Natural killer cell treated with Interleukin-12 subunit alpha and Interleukin-12 subunit beta and Interleukin-15 and Interleukin-18, amount 100 ng/mL, for 72 hours (primary cell): ENCODE data around the gene MRPL34. TPM values are rescaled to one million over a fixed set of nuclear protein-coding genes. Genes with fewer than 3 reads are reported as not detected.

Experiments
- ATAC-seq, 2 donors: fragments of 150-1000 bp; cut with Tn5 transposase in 1 of 2; sonication (Bioruptor Pico), chemical (Tn5 transposase) in 1 of 2; 2 replicates each; pipeline ENCODE4 v1.10.0; 2021
- DNase-seq: peaks from one replicate; pipeline ENCODE4 v3.0.0; 2022; ENCODE audit warnings: low spot score
- H3K27ac Mint-ChIP-seq, 2 donors: 1 replicate in 1 of 2; 2 replicates in 1 of 2; pipeline ENCODE4 v1.8.0; 2022; ENCODE audit warnings: mixed read lengths in 2 of 2, mild to moderate bottlenecking in 1 of 2, moderate library complexity in 1 of 2
- H3K27me3 Mint-ChIP-seq, 2 donors: 1 replicate in 1 of 2; 2 replicates in 1 of 2; pipeline ENCODE4 v1.8.0; 2022; ENCODE audit warnings: mixed read lengths in 2 of 2
- H3K36me3 Mint-ChIP-seq: one replicate; pipeline ENCODE4 v1.8.0; 2022; ENCODE audit warnings: mixed read lengths
- H3K4me1 Mint-ChIP-seq, 2 donors: 1 replicate in 1 of 2; 2 replicates in 1 of 2; pipeline ENCODE4 v1.8.0; 2022; ENCODE audit warnings: low read depth in 2 of 2, mixed read lengths in 2 of 2, mild to moderate bottlenecking in 1 of 2
- H3K4me3 Mint-ChIP-seq: one replicate; pipeline ENCODE4 v1.8.0; 2022; ENCODE audit warnings: mixed read lengths
- H3K9me3 Mint-ChIP-seq: 2 replicates; pipeline ENCODE4 v1.8.0; 2022; ENCODE audit warnings: mixed read lengths
- total RNA-seq, 2 donors: library from RNA; stranded (reverse); gene quantifications; one replicate each; pipeline ENCODE4 v1.2.3, GENCODE V29; 2022

Gene MRPL34
- total RNA-seq, 2 donors from 2014 or later = 61.4 to 106 TPM

DNA sequence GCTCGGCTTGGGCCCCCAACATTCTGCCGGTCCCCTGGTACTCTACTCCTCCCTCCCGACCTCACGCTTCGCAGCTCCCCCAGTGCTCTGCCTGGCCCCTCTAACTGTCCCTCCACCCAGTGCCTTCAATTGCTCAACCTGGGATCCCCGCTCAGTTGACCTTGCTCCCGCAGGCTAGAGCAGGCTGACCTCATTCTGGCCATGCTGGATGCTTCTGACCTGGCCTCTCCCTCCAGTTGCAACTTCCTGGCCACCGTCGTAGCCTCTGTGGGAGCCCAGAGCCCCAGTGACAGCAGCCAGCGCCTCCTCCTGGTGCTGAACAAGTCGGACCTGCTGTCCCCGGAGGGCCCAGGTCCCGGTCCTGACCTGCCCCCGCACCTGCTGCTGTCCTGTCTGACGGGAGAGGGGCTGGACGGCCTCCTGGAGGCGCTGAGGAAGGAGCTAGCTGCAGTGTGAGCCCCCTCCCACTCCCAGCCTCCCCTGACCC is 35.2 kb downstream of the MRPL34 start:
- Mint-ChIP-seq H3K27ac (no peak overlapping the region), H3K27me3 (no peaks in the 10 kb centered on the region), H3K4me3 (no peak overlapping the region), H3K36me3 (no peaks in the 10 kb centered on the region), H3K4me1 (peaks cover 14 to 15% of the 10 kb centered on the region in 2 donors), H3K9me3 (no peaks in the 10 kb centered on the region)
- DNase-seq (no peak), ATAC-seq (no peak)

DNA sequence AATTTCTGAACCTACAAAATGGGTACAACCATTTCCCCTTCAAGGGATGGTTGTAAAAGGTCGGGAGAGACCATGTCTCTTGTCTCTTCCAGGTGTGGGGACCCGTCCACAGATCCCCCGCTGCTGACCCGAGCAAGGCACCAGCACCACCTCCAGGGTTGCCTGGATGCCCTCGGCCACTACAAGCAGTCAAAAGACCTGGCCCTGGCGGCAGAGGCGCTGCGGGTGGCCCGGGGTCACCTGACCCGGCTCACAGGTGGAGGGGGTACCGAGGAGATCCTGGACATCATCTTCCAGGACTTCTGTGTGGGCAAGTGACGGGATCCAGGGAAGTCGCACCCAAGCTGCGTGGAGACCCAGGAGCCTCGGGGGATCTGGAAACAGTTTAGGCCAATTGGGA is 35.7 kb downstream of the MRPL34 start:
- no peak overlapping the region for H3K4me3 Mint-ChIP-seq
- H3K27ac Mint-ChIP-seq = no peak overlapping the region

DNA sequence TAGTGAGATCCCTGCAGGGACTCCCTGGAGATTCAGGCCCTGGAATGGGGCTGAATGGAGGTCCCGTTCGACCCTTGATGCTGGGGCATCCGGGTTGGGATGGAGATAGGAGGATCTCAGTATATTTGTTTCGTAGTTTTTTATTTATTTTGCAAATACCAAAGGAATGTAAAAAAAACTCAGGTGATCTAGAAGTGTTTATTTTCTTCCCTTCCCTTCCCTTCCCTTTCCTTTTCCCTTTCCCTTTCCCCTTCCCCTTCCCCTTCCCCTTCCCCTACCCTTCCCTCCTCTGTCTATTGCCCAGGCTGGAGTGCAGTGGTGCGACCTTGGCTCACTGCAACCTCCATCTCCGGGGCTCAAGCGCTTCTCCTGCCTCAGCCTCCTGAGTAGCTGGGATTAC is 36.2 kb downstream of the MRPL34 start:
- H3K27me3 Mint-ChIP-seq = no peaks in the 10 kb centered on the region
- H3K9me3 Mint-ChIP-seq = no peaks in the 10 kb centered on the region
- DNase-seq (no peak), ATAC-seq (no peak)
- no peak overlapping the region for H3K27ac Mint-ChIP-seq
- peaks cover 6 to 13% of the 10 kb centered on the region in 2 donors for H3K4me1 Mint-ChIP-seq
- no peak overlapping the region for H3K4me3 Mint-ChIP-seq
- no peaks in the 10 kb centered on the region for H3K36me3 Mint-ChIP-seq

More for the DNA sequence above, 35.7 kb downstream of the MRPL34 start:
- Mint-ChIP-seq H3K4me1 (peaks cover 11 to 17% of the 10 kb centered on the region in 2 donors), H3K36me3 (no peaks in the 10 kb centered on the region), H3K27me3 (no peaks in the 10 kb centered on the region), H3K9me3 (no peaks in the 10 kb centered on the region)
- ATAC-seq (no peak), DNase-seq (no peak)

DNA sequence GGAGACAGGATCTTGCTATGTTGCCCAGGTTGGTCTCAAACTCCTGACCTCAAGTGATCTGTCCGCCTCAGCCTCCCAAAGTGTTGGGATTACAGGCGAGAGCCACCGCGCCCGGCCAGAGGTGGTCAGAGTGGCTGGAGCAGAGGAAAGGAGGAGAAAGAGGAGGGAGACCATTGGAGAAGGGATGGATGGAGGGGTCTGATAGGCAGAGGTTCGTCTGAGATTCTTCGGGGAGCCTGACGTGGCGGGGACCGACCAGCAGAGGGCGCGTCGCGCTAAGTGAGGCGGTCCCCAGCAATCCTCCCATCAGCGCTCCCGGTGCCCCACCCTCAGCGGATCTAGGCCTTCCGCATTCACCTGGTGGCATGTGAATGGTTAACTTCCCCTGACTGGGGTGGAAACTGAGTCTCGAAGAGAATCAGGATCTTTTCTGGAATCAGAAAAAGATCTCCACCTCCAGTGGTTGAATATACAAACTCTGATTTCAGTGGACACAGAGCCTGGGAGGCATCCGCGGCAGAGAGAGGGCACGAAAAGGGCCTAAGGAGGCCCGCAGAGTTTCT is 40.5 kb downstream of the MRPL34 start:
- no peak for DNase-seq
- peak; percentile 86 to 92 for ATAC-seq
- Mint-ChIP-seq H3K27me3 (peaks cover 6 to 8% of the 10 kb centered on the region in 2 donors), H3K36me3 (no peaks in the 10 kb centered on the region), H3K4me3 (no peak overlapping the region), H3K27ac (no peak overlapping the region), H3K4me1 (peaks cover 0 to 2% of the 10 kb centered on the region in 2 donors), H3K9me3 (no peaks in the 10 kb centered on the region)

DNA sequence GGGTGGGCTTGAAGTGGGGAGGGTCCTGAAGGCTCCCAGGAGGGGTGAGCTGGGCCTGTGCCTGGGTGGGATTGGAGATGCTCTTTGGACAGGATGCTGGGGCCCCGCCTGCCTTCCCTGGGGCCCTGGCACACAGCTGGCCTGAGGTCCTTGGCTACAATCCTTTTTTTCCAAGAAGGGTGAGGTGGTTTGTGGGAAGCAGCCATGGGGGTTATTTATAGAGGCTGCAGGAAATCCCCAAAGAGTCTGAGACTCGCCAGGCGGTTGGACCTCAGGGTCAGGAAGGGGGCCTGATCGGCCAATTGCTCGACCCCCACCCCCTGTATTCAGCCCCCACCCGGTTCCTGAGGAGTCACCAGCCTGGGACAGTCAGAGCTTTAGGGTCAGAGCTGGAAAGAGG is 41.7 kb downstream of the MRPL34 start:
- H3K36me3 Mint-ChIP-seq = no peaks in the 10 kb centered on the region
- H3K4me3 Mint-ChIP-seq = no peak overlapping the region
- no peak overlapping the region for H3K27ac Mint-ChIP-seq
- DNase-seq = no peak
- ATAC-seq = no peak
- H3K9me3 Mint-ChIP-seq = no peaks in the 10 kb centered on the region
- H3K4me1 Mint-ChIP-seq = peaks cover 0 to 6% of the 10 kb centered on the region in 2 donors
- H3K27me3 Mint-ChIP-seq = peaks cover 8% of the 10 kb centered on the region in 2 donors

DNA sequence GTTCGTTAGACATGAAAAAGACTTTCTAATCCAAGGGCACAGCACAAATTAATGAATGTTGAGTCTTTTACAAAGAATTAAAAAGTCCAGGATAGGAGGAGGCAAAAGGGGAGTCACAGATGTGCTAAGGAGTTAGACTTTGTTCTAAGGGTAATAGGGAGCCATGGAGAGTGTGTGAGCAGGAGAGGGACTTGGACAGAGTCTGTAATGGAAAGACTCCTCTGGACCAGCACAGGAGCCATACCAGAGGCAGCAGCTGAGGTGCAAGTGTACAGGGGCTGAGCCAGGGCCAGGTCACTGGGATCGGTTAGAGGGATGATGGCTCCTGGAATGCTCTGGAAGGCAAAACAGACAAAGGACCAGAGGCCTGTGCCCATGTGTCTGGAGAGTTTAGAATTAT is 42.2 kb downstream of the MRPL34 start:
- no peak overlapping the region for H3K4me3 Mint-ChIP-seq
- peaks cover 0 to 6% of the 10 kb centered on the region in 2 donors for H3K4me1 Mint-ChIP-seq
- ATAC-seq = no peak
- H3K36me3 Mint-ChIP-seq = no peaks in the 10 kb centered on the region
- H3K27me3 Mint-ChIP-seq = peaks cover 8% of the 10 kb centered on the region in 2 donors
- DNase-seq = no peak
- H3K9me3 Mint-ChIP-seq = no peaks in the 10 kb centered on the region
- H3K27ac Mint-ChIP-seq = no peak overlapping the region

DNA sequence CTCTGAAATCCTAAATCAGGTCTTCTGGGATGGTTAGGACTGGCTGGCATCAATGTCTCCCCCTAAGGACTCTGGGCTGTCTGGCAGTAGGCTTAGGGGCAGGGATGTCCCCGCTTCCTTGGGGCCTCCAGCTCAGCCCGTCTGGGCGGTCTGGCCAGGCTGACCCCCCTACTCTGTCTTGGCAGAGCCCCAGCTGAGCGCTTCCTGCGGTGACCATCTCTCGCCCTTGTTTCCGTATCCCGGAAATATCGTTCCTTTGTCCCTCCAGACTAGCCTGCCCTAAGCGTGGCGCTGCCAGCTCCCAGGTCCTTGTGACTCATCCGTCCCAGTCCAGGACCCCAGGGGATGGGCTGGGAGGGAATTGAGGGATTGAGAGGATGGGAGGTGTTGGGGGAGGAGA is 43.0 kb downstream of the MRPL34 start:
- Mint-ChIP-seq H3K4me3 (no peak overlapping the region), H3K27me3 (peaks cover 8% of the 10 kb centered on the region in 2 donors), H3K27ac (no peak overlapping the region), H3K9me3 (no peaks in the 10 kb centered on the region), H3K36me3 (no peaks in the 10 kb centered on the region), H3K4me1 (peaks cover 0 to 6% of the 10 kb centered on the region in 2 donors)
- DNase-seq = no peak
- no peak for ATAC-seq

DNA sequence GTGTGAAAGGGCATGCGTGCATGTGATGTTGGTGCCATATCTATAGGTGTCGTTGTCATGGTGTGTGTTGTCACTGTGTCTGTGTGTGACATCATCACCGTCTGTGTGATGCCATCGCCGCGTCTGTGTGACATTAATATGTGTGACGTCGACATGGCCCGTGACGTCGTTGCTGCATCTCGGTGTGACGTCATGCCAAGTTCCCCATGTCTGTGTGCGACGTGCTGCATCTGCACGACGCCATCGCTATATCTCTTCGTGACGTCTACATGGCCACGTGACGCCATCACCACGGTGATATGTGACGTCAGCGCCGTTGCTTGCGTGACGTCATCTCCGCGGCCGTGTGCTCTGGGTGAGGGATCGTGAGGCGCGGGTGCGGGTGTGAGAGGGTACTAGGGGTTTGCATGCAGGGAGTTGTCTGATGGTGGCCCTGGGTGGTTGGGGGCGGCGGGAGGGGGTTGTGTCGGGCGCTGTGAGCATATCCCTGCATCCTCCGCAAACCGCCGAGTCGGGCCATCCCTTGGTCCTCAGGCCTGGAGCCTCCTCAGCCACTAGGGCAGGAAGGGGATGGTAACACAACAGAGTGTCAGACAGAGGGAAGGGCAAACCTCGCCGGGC is 46.3 kb downstream of the MRPL34 start:
- H3K36me3 Mint-ChIP-seq = no peaks in the 10 kb centered on the region
- DNase-seq (no peak), ATAC-seq (no peak)
- peaks cover 0 to 4% of the 10 kb centered on the region in 2 donors for H3K4me1 Mint-ChIP-seq
- H3K27ac Mint-ChIP-seq = no peak overlapping the region
- H3K4me3 Mint-ChIP-seq = no peak overlapping the region
- peaks cover 8% of the 10 kb centered on the region in 2 donors for H3K27me3 Mint-ChIP-seq
- no peaks in the 10 kb centered on the region for H3K9me3 Mint-ChIP-seq

DNA sequence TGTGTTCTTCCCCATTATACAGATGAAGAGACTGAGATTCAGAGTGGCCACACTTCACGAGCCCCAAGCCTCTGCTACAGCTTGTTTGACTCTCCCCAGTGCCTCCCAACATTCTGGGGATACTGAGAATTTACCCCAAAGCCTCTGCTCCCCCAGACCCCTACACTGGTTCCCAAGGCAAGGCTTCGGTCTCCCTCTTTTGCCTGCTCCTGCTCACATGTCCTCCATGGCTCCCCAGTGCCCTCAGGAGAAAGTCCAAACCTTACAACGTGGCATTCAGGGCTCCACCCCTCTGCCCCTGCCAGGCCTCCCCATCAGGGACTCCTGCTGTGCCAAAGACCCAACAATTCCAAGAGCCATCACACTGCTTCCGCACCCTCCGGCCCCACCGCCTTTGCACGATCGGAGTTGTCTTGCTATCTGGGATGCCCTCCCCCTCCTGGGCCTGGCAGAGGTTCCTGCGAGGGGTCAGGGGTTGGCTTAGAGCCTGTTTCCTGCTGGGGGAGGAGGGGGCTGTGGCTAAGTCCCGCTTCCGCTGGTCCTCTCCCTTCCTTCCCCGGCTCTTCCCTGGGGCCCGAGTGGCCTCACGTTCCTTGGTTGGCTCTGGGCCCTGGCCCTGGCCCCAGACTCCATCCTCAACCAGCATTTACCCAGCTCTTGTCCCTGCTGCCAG is 47.1 kb downstream of the MRPL34 start:
- Mint-ChIP-seq H3K36me3 (no peaks in the 10 kb centered on the region), H3K27ac (no peak overlapping the region), H3K27me3 (peaks cover 5 to 7% of the 10 kb centered on the region in 2 donors), H3K4me3 (no peak overlapping the region), H3K9me3 (no peaks in the 10 kb centered on the region), H3K4me1 (peaks cover 0 to 4% of the 10 kb centered on the region in 2 donors)
- ATAC-seq (peak; percentile 24 to 34), DNase-seq (no peak)

DNA sequence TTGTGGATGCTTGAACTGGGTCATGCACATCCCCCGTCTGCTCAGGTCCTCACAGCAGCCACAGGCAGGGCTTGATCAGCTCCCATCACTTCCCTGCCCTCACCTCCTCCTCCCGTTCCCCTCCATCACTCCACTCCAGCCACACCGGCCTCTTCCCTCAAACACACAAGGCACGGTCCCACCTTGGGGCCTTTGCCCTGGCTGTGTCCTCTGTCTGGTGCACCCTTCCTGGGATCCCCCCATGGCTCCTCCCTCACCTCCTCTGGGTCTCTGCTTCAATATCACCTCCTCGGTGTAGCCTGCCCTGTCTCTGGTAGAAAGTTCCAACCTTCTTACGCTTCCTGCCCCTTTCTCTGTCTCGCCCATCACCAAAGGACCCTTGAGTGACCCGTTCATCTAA is 47.7 kb downstream of the MRPL34 start:
- H3K4me1 Mint-ChIP-seq = peaks cover 0 to 4% of the 10 kb centered on the region in 2 donors
- no peak overlapping the region for H3K4me3 Mint-ChIP-seq
- peak in 1 of 2 donors; percentile 28 for ATAC-seq
- peaks cover 0 to 4% of the 10 kb centered on the region in 2 donors for H3K27me3 Mint-ChIP-seq
- no peaks in the 10 kb centered on the region for H3K36me3 Mint-ChIP-seq
- no peaks in the 10 kb centered on the region for H3K9me3 Mint-ChIP-seq
- DNase-seq = no peak
- no peak overlapping the region for H3K27ac Mint-ChIP-seq

Other genes starting within 250 kb of the MRPL34 start
- 10 to 100 TPM; 25.6 to 46.1 TPM for gene HAUS8, start 230.4 kb upstream of the MRPL34 start, total RNA-seq
- gene MYO9B, start 230.1 kb upstream of the MRPL34 start, total RNA-seq = 100 to 1,000 TPM; 251 to 283 TPM
- gene USE1, start 90.5 kb upstream of the MRPL34 start, total RNA-seq = 10 to 100 TPM; 25.9 to 28.7 TPM
- 10 to 100 TPM; 14.7 to 31.9 TPM for gene OCEL1, start 79.6 kb upstream of the MRPL34 start, total RNA-seq
- gene NR2F6, start 60.0 kb upstream of the MRPL34 start, total RNA-seq = 10 to 100 TPM in 1 of 2 donors, 1 to 10 TPM in 1; 2.7 to 12.2 TPM
- not detected for gene USHBP1, start 41.1 kb upstream of the MRPL34 start, total RNA-seq
- 100 to 1,000 TPM in 1 of 2 donors, 10 to 100 TPM in 1; 90.1 to 143 TPM for gene BABAM1, start 38.4 kb upstream of the MRPL34 start, total RNA-seq
- 10 to 100 TPM in 1 of 2 donors, 1 to 10 TPM in 1; 2.0 to 34.6 TPM for gene ANKLE1, start 24.0 kb upstream of the MRPL34 start, total RNA-seq
- gene ABHD8, start 2.4 kb upstream of the MRPL34 start, total RNA-seq = 1 to 10 TPM; 6.5 to 6.8 TPM
- gene DDA1, start 3.7 kb downstream of the MRPL34 start, total RNA-seq = 10 to 100 TPM; 57.7 to 68.3 TPM
- 1 to 10 TPM; 5.5 to 7.0 TPM for gene ANO8, start 29.0 kb downstream of the MRPL34 start, total RNA-seq
- gene GTPBP3, start 31.7 kb downstream of the MRPL34 start, total RNA-seq = 10 to 100 TPM; 31.6 to 72.5 TPM
- under 1 TPM in 1 of 2 donors, not detected in 1; 0.59 TPM for gene PLVAP, start 71.5 kb downstream of the MRPL34 start, total RNA-seq
- gene CCDC194, start 88.3 kb downstream of the MRPL34 start, total RNA-seq = 1 to 10 TPM; 4.4 to 6.6 TPM
- 100 to 1,000 TPM; 150 to 282 TPM for gene BST2, start 99.8 kb downstream of the MRPL34 start, total RNA-seq
- gene MVB12A, start 114.2 kb downstream of the MRPL34 start, total RNA-seq = 10 to 100 TPM; 37.0 to 45.9 TPM
- not detected for gene TMEM221, start 142.8 kb downstream of the MRPL34 start, total RNA-seq
- gene NXNL1, start 155.1 kb downstream of the MRPL34 start, total RNA-seq = not detected
- gene SLC27A1, start 164.7 kb downstream of the MRPL34 start, total RNA-seq = 1 to 10 TPM; 2.2 to 6.0 TPM
- gene PGLS, start 205.8 kb downstream of the MRPL34 start, total RNA-seq = 10 to 100 TPM; 42.8 to 64.6 TPM
- gene COLGALT1, start 249.8 kb downstream of the MRPL34 start, total RNA-seq = 100 to 1,000 TPM in 1 of 2 donors, 10 to 100 TPM in 1; 53.9 to 122 TPM